ENCODE data around the gene BPI.

BPI gene

GRCh38 chr20:38357653-38358207 lies 53.8 kb downstream of the BPI start:
- no peaks in the 10 kb centered on the region for H3K36me3 ChIP-seq (replicated peaks)
- H3K4me3 ChIP-seq (ENCODE audit: low read depth, low read length) = no peak overlapping the region
- no peak overlapping the region for H3K27ac ChIP-seq
- DNase-seq = peak; percentile 11
- H3K27me3 ChIP-seq (replicated peaks) = no peaks in the 10 kb centered on the region
- in situ Hi-C loops (cut with HindIII; ENCODE audit: low pct_ligation_motif_present, low sequenced_read_pairs) = no loop called here
- no peak for TF ChIP-seq CTCF (IDR thresholded peaks at IDR 0.05; ENCODE audit: low read depth, low read length, missing control alignments)

GRCh38 chr20:38358556-38358955 lies 54.6 kb downstream of the BPI start:
- no peak for DNase-seq
- no peak for TF ChIP-seq CTCF (IDR thresholded peaks at IDR 0.05; ENCODE audit: low read depth, low read length, missing control alignments)
- no peaks in the 10 kb centered on the region for H3K27me3 ChIP-seq (replicated peaks)
- no peak overlapping the region for H3K27ac ChIP-seq
- no peaks in the 10 kb centered on the region for H3K36me3 ChIP-seq (replicated peaks)
- no peak overlapping the region for H3K4me3 ChIP-seq (ENCODE audit: low read depth, low read length)
- in situ Hi-C loops (cut with HindIII; ENCODE audit: low pct_ligation_motif_present, low sequenced_read_pairs) = no loop called here

- in situ Hi-C loops (cut with HindIII; ENCODE audit: low pct_ligation_motif_present, low sequenced_read_pairs) = no loop called here
- Histone ChIP-seq H3K27ac (no peak overlapping the region), H3K36me3 (replicated peaks) (no peaks in the 10 kb centered on the region), H3K27me3 (replicated peaks) (no peaks in the 10 kb centered on the region), H3K4me3 (ENCODE audit: low read depth, low read length) (no peak overlapping the region)
- no peak for TF ChIP-seq CTCF (IDR thresholded peaks at IDR 0.05; ENCODE audit: low read depth, low read length, missing control alignments)
- no peak for DNase-seq
These were observed 59.2 kb downstream of the BPI start for GRCh38 chr20:38363004-38363747.

- DNase-seq = peak; percentile 10
These were observed 65.4 kb downstream of the BPI start for GRCh38 chr20:38369389-38369788.

GRCh38 chr20:38372806-38373205 lies 68.8 kb downstream of the BPI start:
- Histone ChIP-seq H3K4me3 (ENCODE audit: low read depth, low read length) (no peak overlapping the region), H3K27ac (no peak overlapping the region), H3K27me3 (replicated peaks) (peaks cover 2% of the 10 kb centered on the region), H3K36me3 (replicated peaks) (no peaks in the 10 kb centered on the region)
- no peak for DNase-seq
- in situ Hi-C loops (cut with HindIII; ENCODE audit: low pct_ligation_motif_present, low sequenced_read_pairs) = no loop called here
- TF ChIP-seq CTCF (IDR thresholded peaks at IDR 0.05; ENCODE audit: low read depth, low read length, missing control alignments) = no peak

More at GRCh38 chr20:38369389-38369788, 65.4 kb downstream of the BPI start:
- in situ Hi-C loops (cut with HindIII; ENCODE audit: low pct_ligation_motif_present, low sequenced_read_pairs) = no loop called here
- H3K36me3 ChIP-seq (replicated peaks) = no peaks in the 10 kb centered on the region
- no peak overlapping the region for H3K4me3 ChIP-seq (ENCODE audit: low read depth, low read length)
- H3K27me3 ChIP-seq (replicated peaks) = no peaks in the 10 kb centered on the region
- no peak overlapping the region for H3K27ac ChIP-seq
- no peak for TF ChIP-seq CTCF (IDR thresholded peaks at IDR 0.05; ENCODE audit: low read depth, low read length, missing control alignments)

Measured in brain microvascular endothelial cell (primary cell).